Naive thymus-derived CD4-positive, alpha-beta T cell (primary cell): ENCODE results near the gene CNTN3. TPM values are rescaled to one million over a fixed set of nuclear protein-coding genes. Genes with fewer than 3 reads are reported as not detected.

ENCODE experiments used
- ATAC-seq: fragments of 150-1000 bp; cut with Tn5 transposase; 2 replicates; pipeline ENCODE4 v1.10.0; 2021; ENCODE audit warnings: mild to moderate bottlenecking, moderate library complexity
- CTCF ChIA-PET: fragments of 350-600 bp; sonication (Branson Sonifier 250); formaldehyde crosslinking; loops from one replicate; lab custom pipeline; 2021; ENCODE audit warnings: antibody characterized with exemption; lab: Charles Lee
- POLR2A ChIA-PET: fragments of 350-600 bp; sonication (Branson Sonifier 250); formaldehyde crosslinking; loops from one replicate; lab custom pipeline; 2021; ENCODE audit warnings: antibody characterized with exemption, inconsistent platforms; lab: Charles Lee
- DNase-seq, 9 donors: peaks; one replicate each; pipeline versions ENCODE4 v3.0.0 to v3.0.0-alpha.2; 2020 to 2022; ENCODE audit warnings: mixed read lengths in 1 of 9
- H3K27ac ChIP-seq: one replicate; pipeline ENCODE4 v1.7.0; 2013; ENCODE audit warnings: mild to moderate bottlenecking, low read depth, low read length, moderate library complexity
- H3K27me3 ChIP-seq, 2 donors: one replicate each; pipeline ENCODE4 v1.7.0; 2013; ENCODE audit warnings: low read length in 2 of 2, mild to moderate bottlenecking in 2 of 2, moderate library complexity in 2 of 2; ENCODE audit not compliant: control insufficient read depth in 2 of 2, insufficient read depth in 2 of 2
- H3K36me3 ChIP-seq, 3 experiments: 1 replicate in 2 of 3; 2 replicates in 1 of 3; pipeline ENCODE4 v1.7.0; 2013; ENCODE audit warnings: low read length in 3 of 3, mild to moderate bottlenecking in 3 of 3, moderate library complexity in 1 of 3; ENCODE audit not compliant: insufficient read depth in 3 of 3, control insufficient read depth in 2 of 3
- H3K4me1 ChIP-seq, 2 donors: one replicate each; pipeline ENCODE4 v1.7.0; 2013; ENCODE audit warnings: low read length in 2 of 2, mild to moderate bottlenecking in 2 of 2, moderate library complexity in 1 of 2; ENCODE audit not compliant: control insufficient read depth in 2 of 2, insufficient read depth in 2 of 2
- H3K4me3 ChIP-seq: 2 replicates; pipeline ENCODE4 v1.7.0; 2013; ENCODE audit warnings: mild to moderate bottlenecking, low read length
- H3K9me3 ChIP-seq, 3 experiments: 1 replicate in 2 of 3; 2 replicates in 1 of 3; pipeline ENCODE4 v1.7.0; 2013; ENCODE audit warnings: low read length in 3 of 3; ENCODE audit not compliant: control insufficient read depth in 2 of 3
- H3K27ac Mint-ChIP-seq, 9 donors: one replicate each; pipeline ENCODE4 v1.8.0; 2020 to 2022; ENCODE audit warnings: mixed read lengths in 9 of 9, mild to moderate bottlenecking in 8 of 9, moderate library complexity in 5 of 9, inconsistent platforms in 2 of 9
- H3K27me3 Mint-ChIP-seq, 5 donors: one replicate each; pipeline ENCODE4 v1.8.0; 2021 to 2022; ENCODE audit warnings: mixed read lengths in 5 of 5, mild to moderate bottlenecking in 1 of 5
- H3K36me3 Mint-ChIP-seq, 5 donors: one replicate each; pipeline ENCODE4 v1.8.0; 2020 to 2022; ENCODE audit warnings: mixed read lengths in 5 of 5, mild to moderate bottlenecking in 3 of 5, inconsistent platforms in 1 of 5
- H3K4me1 Mint-ChIP-seq, 7 donors: one replicate each; pipeline ENCODE4 v1.8.0; 2020 to 2022; ENCODE audit warnings: mixed read lengths in 7 of 7, mild to moderate bottlenecking in 3 of 7, inconsistent platforms in 1 of 7
- H3K4me3 Mint-ChIP-seq, 10 donors: one replicate each; pipeline ENCODE4 v1.8.0; 2020 to 2022; ENCODE audit warnings: mild to moderate bottlenecking in 10 of 10, mixed read lengths in 10 of 10, moderate library complexity in 6 of 10, inconsistent platforms in 2 of 10
- H3K9me3 Mint-ChIP-seq, 11 donors: one replicate each; pipeline ENCODE4 v1.8.0; 2020 to 2022; ENCODE audit warnings: mixed read lengths in 11 of 11, mild to moderate bottlenecking in 4 of 11, inconsistent platforms in 1 of 11, moderate library complexity in 1 of 11
- intact Hi-C, 2 donors: fragments of 100-400 bp; cut with micrococcal nuclease; formaldehyde crosslinking; loops; one replicate each; pipeline ENCODE4 v1.15.1; 2023
- polyA plus RNA-seq, 2 donors: library from polyadenylated mRNA; unstranded; fragments of 300-500 nt; fragmentation: Illumina TruSeq; gene quantifications; one replicate each; pipeline ENCODE4 v1.2.3, GENCODE V29; 2021
- total RNA-seq, 6 experiments: library from RNA in 5 of 6; stranded (reverse) in 5 of 6; gene quantifications; 1 replicate in 5 of 6; 2 replicates in 1 of 6; pipeline ENCODE4 v1.2.3 and lab custom pipeline; 2021 to 2026

The CNTN3 gene
- total and polyA plus RNA-seq, 7 experiments from 2014 or later = not detected

DNA sequence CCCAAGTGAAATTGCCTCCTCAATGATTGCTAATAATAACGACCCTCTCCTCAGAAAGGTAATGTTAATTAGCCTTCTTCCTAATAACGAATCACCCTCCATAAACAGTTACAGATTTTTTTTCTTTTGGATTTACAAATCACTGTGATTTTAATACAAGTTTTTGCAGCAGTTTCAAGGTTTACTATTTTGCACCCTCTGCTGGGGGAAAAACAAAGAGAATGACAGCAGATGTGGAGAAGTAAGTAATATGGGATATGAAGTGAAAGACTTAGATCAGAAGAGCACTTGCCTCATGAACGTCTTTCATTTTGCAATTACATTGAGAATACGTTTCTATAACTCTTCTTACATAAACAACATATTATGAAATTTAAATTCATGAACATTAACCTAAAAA is 16.1 kb upstream of the CNTN3 start:
- Mint-ChIP-seq H3K4me1 (no peaks in the 10 kb centered on the region), H3K36me3 (no peaks in the 10 kb centered on the region), H3K27ac (no peak overlapping the region), H3K27me3 (no peaks in the 10 kb centered on the region), H3K4me3 (no peak overlapping the region), H3K9me3 (peaks cover 0 to 14% (median 3%) of the 10 kb centered on the region in 11 donors)
- intact Hi-C loops = no loop called here
- ChIA-PET POLR2A (no interaction called here), CTCF (no interaction called here)
- DNase-seq (no peak), ATAC-seq (no peak)
- Histone ChIP-seq H3K27me3 (no peaks in the 10 kb centered on the region), H3K36me3 (no peaks in the 10 kb centered on the region), H3K27ac (no peak overlapping the region), H3K4me1 (no peaks in the 10 kb centered on the region), H3K9me3 (no peaks in the 10 kb centered on the region), H3K4me3 (no peak overlapping the region)

DNA sequence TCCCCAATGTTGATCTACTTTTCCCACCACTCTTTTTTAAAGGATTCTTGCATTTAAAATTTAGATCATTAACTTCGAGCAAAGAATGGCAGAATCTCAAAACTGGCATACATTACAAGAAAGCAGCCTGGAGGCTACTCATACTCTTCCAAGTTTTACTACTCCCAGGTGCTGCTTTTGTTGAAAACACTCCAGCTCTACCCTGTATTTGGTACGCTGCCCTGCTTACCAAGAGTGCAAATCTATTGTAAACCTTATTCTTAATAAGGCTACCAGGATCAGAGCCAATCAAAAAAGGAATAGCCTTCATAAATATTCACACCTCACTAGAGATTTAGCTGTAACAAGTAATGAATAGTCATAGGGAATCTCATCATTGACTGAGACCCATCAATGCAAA is 11.6 kb upstream of the CNTN3 start:
- Mint-ChIP-seq H3K4me1 (no peaks in the 10 kb centered on the region), H3K36me3 (no peaks in the 10 kb centered on the region), H3K9me3 (peaks cover 0 to 10% (median 2%) of the 10 kb centered on the region in 11 donors), H3K27me3 (no peaks in the 10 kb centered on the region), H3K27ac (no peak overlapping the region), H3K4me3 (no peak overlapping the region)
- DNase-seq = no peak
- intact Hi-C loops = no loop called here
- no peaks in the 10 kb centered on the region for H3K9me3 ChIP-seq
- H3K27me3 ChIP-seq = no peaks in the 10 kb centered on the region
- H3K36me3 ChIP-seq = no peaks in the 10 kb centered on the region
- H3K4me1 ChIP-seq = no peaks in the 10 kb centered on the region
- ChIA-PET CTCF (no interaction called here), POLR2A (no interaction called here)
- no peak overlapping the region for H3K27ac ChIP-seq
- ATAC-seq = no peak
- no peak overlapping the region for H3K4me3 ChIP-seq

DNA sequence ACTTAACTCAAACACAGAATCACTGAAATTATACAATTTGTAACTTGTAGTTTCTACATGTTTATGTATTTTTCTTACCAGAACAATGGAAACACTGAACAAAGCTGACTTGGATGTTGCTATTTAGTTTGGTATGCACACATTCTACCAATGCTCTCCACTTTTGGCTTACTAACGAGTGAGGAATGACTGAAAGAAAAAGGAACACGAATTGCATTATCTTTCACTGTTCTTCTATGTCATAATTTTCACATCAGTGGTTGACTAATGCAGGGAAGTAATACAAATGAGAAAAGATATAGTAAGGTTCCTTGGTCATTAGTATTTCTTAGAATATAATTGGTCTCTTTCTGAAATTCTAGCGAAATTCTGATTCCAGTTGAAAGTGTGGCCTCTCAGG is 9.8 kb upstream of the CNTN3 start:
- Mint-ChIP-seq H3K9me3 (peaks cover 0 to 9% (median 2%) of the 10 kb centered on the region in 11 donors), H3K4me3 (no peak overlapping the region), H3K27me3 (no peaks in the 10 kb centered on the region), H3K27ac (no peak overlapping the region), H3K36me3 (no peaks in the 10 kb centered on the region), H3K4me1 (no peaks in the 10 kb centered on the region)
- Histone ChIP-seq H3K27me3 (no peaks in the 10 kb centered on the region), H3K4me1 (no peaks in the 10 kb centered on the region), H3K4me3 (no peak overlapping the region), H3K9me3 (no peaks in the 10 kb centered on the region), H3K27ac (no peak overlapping the region), H3K36me3 (no peaks in the 10 kb centered on the region)
- DNase-seq (no peak), ATAC-seq (no peak)
- ChIA-PET POLR2A (no interaction called here), CTCF (no interaction called here)
- intact Hi-C loops = no loop called here

DNA sequence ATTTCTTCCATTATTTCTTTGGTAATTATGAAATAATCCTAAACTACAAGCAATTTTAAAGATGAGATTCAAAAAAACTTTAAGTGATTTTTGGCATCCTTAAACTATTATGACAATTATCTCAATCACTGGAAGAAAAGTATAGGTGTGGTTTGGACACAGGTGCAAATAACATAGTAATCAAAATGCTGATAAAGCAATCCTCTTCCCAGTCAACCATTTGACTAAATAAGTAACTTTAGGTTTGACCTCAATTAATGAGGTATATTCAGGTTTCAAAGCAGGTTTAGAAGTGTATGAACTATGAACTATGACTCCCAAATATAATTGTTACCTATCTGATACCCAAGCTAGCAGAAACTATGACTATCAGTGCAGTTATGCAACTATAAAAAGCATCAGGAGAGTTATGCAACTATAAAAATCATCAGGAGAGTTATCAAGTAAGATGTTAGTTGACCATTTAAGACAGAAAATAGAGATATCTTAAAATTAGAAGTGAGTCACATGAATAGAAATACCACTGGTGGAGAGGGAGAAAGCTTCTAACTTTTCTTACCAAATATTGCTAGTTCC is 8.9 kb upstream of the CNTN3 start:
- H3K9me3 Mint-ChIP-seq = peaks cover 0 to 6% (median 0%) of the 10 kb centered on the region in 11 donors
- Histone ChIP-seq H3K36me3 (no peaks in the 10 kb centered on the region), H3K4me1 (no peaks in the 10 kb centered on the region), H3K4me3 (no peak overlapping the region), H3K9me3 (no peaks in the 10 kb centered on the region), H3K27ac (no peak overlapping the region), H3K27me3 (no peaks in the 10 kb centered on the region)
- intact Hi-C loops = no loop called here
- H3K36me3 Mint-ChIP-seq = no peaks in the 10 kb centered on the region
- ATAC-seq (no peak), DNase-seq (no peak)
- H3K4me1 Mint-ChIP-seq = no peaks in the 10 kb centered on the region
- no peak overlapping the region for H3K4me3 Mint-ChIP-seq
- no peak overlapping the region for H3K27ac Mint-ChIP-seq
- CTCF ChIA-PET = no interaction called here
- POLR2A ChIA-PET = no interaction called here
- H3K27me3 Mint-ChIP-seq = no peaks in the 10 kb centered on the region

DNA sequence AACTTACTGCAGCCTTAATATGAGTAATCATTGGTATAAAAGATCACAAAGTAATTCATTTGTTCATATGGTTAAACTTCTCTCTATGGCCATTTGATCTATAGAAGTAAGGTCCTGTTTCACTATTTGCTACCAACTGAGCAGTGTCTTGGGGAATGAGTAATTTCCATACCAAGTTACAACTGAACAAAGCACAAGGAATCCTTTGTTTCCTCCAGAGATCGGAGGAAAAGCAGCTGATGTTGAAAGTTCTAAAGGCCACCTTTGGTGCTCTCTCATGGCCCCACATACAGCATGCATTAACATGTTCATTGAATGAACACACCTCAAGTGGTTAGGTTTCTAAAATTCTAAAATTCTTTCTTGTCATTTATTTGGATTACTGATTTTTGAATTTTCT is 7.1 kb upstream of the CNTN3 start:
- ChIA-PET CTCF (no interaction called here), POLR2A (no interaction called here)
- H3K4me1 ChIP-seq = no peaks in the 10 kb centered on the region
- Mint-ChIP-seq H3K4me1 (no peaks in the 10 kb centered on the region), H3K27me3 (peaks cover 0 to 5% (median 0%) of the 10 kb centered on the region in 5 donors), H3K4me3 (no peak overlapping the region), H3K27ac (no peak overlapping the region), H3K36me3 (no peaks in the 10 kb centered on the region), H3K9me3 (peaks cover 0 to 6% (median 0%) of the 10 kb centered on the region in 11 donors)
- DNase-seq = no peak
- H3K27ac ChIP-seq = no peak overlapping the region
- intact Hi-C loops = no loop called here
- no peaks in the 10 kb centered on the region for H3K9me3 ChIP-seq
- no peaks in the 10 kb centered on the region for H3K36me3 ChIP-seq
- ATAC-seq = no peak
- no peak overlapping the region for H3K4me3 ChIP-seq
- no peaks in the 10 kb centered on the region for H3K27me3 ChIP-seq

DNA sequence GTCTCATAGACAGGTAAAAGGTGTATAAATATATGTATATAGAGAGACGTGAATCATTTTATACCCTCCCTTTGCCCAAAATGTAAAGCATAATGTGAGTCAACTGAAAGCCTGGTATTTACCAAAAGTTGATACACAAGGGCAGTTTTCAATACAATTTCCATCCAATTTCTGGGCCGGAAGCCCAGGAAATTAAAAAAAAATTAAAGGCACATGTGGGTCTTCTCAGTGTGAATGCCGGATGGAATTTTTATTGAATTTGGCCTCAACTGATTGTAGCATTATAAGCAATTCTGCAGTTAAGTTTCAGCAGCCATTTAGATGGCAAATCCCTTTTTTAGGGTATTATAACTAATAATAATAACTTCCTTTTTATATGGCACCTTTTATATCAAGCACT is 3.3 kb upstream of the CNTN3 start:
- peaks cover 14 to 26% (median 22%) of the 10 kb centered on the region in 5 donors for H3K27me3 Mint-ChIP-seq
- Histone ChIP-seq H3K27me3 (no peaks in the 10 kb centered on the region), H3K27ac (no peak overlapping the region), H3K4me3 (no peak overlapping the region), H3K9me3 (no peaks in the 10 kb centered on the region), H3K36me3 (no peaks in the 10 kb centered on the region), H3K4me1 (no peaks in the 10 kb centered on the region)
- CTCF ChIA-PET = no interaction called here
- H3K4me3 Mint-ChIP-seq = no peak overlapping the region
- ATAC-seq (no peak), DNase-seq (no peak)
- H3K9me3 Mint-ChIP-seq = peaks cover 0 to 18% (median 1%) of the 10 kb centered on the region in 11 donors
- intact Hi-C loops = no loop called here
- no peaks in the 10 kb centered on the region for H3K4me1 Mint-ChIP-seq
- POLR2A ChIA-PET = no interaction called here
- H3K36me3 Mint-ChIP-seq = no peaks in the 10 kb centered on the region
- H3K27ac Mint-ChIP-seq = no peak overlapping the region

DNA sequence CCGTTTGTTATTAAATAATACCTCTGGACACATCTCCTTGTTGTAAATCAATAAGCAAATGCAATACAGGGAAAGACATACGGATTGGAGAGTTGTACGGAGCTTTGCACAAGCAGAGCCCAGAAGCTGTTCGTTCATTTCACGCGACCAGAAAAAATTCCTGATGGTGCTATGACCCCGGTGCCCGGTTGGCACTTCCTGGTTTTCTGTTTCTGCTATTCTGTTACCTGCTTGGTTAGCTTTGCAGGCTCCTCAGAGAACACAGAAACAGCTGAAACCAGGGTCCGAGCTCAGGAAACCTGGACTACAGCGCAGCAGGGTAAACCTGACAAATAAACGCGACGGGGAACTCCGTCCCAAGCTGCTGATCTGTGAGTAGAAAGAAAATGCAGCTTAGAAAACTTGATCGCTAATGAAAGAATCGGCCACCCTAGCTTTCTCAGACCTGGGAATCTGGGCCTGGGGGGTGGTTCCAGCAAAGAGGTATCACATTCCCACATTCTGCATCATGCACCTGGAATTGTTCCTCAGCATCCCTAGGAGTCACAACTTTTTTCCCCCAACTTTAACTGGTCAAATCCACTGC is 845 bp downstream of the CNTN3 start:
- no peaks in the 10 kb centered on the region for H3K9me3 ChIP-seq
- no peaks in the 10 kb centered on the region for H3K4me1 Mint-ChIP-seq
- no peaks in the 10 kb centered on the region for H3K36me3 Mint-ChIP-seq
- ATAC-seq (no peak), DNase-seq (no peak)
- intact Hi-C loops = no loop called here
- H3K27ac ChIP-seq = no peak overlapping the region
- H3K4me3 Mint-ChIP-seq = no peak overlapping the region
- ChIA-PET CTCF (no interaction called here), POLR2A (no interaction called here)
- H3K4me3 ChIP-seq = no peak overlapping the region
- H3K27me3 ChIP-seq = no peaks in the 10 kb centered on the region
- H3K27ac Mint-ChIP-seq = no peak overlapping the region
- no peaks in the 10 kb centered on the region for H3K36me3 ChIP-seq
- H3K4me1 ChIP-seq = no peaks in the 10 kb centered on the region
- H3K27me3 Mint-ChIP-seq = peaks cover 15 to 35% (median 31%) of the 10 kb centered on the region in 5 donors
- H3K9me3 Mint-ChIP-seq = peaks cover 1 to 22% (median 7%) of the 10 kb centered on the region in 11 donors
